K562 treated with DMSO at 1 percent for 12 hours (cell line): ENCODE data around the gene PRAMEF27. TPM values are rescaled to one million over a fixed set of nuclear protein-coding genes. Genes with fewer than 3 reads are reported as not detected.

Experiments
- total RNA-seq: library from RNA; unstranded; fragments of 300-600 nt; gene quantifications from 2 replicates; pipeline ENCODE4 v1.2.3, GENCODE V29; 2022; ENCODE audit not compliant: insufficient read depth

PRAMEF27 gene
- total RNA-seq, result not detected in 2 replicates

DNA sequence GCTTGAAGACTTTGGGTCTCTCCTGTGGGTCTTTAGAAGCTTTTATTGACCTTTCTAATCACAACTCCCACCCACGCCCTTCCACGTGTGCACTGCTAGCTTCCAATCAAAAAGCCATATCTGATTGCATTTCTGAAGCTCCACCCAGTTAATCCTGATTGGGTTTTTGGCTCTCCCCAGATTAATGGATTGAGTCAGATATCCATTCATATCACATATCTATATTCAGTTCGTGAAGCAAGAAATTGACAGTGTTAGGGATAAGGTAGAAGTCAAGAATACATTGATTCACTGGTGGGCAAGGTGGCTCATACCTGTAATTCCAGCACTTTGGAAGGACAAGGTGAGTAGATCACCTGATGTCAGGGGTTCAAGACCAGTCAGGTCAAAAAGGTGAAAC, at the start of gene PRAMEF27:
TSS of gene PRAMEF27 (minus strand) at position 101 of the 400 bp plus-strand sequence. CDS start 2,916 bp downstream, outside the sequence.

DNA sequence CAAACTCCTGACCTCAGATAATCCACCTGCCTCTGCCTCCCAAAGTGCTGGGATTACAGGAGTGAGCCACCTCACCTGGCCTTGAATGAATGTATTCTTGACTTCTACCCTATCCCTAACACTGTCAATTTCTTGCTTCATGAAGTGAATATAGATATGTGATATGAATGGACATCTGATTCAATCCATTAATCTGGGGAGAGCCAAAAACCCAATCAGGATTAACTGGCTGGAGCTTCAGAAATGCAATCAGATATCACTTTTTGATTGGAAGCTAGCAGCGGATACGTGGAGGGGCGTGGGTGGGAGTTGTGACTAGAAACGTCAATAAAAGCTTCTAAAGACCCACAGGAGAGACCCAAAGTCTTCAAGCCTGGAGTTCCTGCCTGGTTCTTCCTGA, 14.1 kb upstream of the PRAMEF27 start, which contains the start of gene PRAMEF25:
TSS of gene PRAMEF25 (plus strand) at position 301 of the 400 bp plus-strand sequence. CDS start 2,920 bp downstream, outside the sequence.

Other genes starting within 250 kb of the PRAMEF27 start
- not detected in 2 replicates for gene PRAMEF11, start 225.2 kb downstream of the PRAMEF27 start, total RNA-seq
- gene HNRNPCL1, start 207.9 kb downstream of the PRAMEF27 start, total RNA-seq, result not detected in 2 replicates
- gene PRAMEF2, start 199.5 kb downstream of the PRAMEF27 start, total RNA-seq, result not detected in 2 replicates
- gene PRAMEF4, start 170.4 kb downstream of the PRAMEF27 start, total RNA-seq, result not detected in 2 replicates
- gene PRAMEF10, start 158.3 kb downstream of the PRAMEF27 start, total RNA-seq, result not detected in 2 replicates
- gene PRAMEF7, start 140.0 kb downstream of the PRAMEF27 start, total RNA-seq, result not detected in 2 replicates
- gene PRAMEF6, start 109.0 kb downstream of the PRAMEF27 start, total RNA-seq, result not detected in 2 replicates
- not detected in 2 replicates for gene HNRNPCL3, start 4.2 kb upstream of the PRAMEF27 start, total RNA-seq
- gene PRAMEF25, start 14.2 kb upstream of the PRAMEF27 start, total RNA-seq, result not detected in 2 replicates
- not detected in 2 replicates for gene HNRNPCL2, start 60.3 kb upstream of the PRAMEF27 start, total RNA-seq
- gene PRAMEF26, start 99.4 kb upstream of the PRAMEF27 start, total RNA-seq, result not detected in 2 replicates
- gene HNRNPCL4, start 109.1 kb upstream of the PRAMEF27 start, total RNA-seq, result not detected in 2 replicates
- gene PRAMEF9, start 115.3 kb upstream of the PRAMEF27 start, total RNA-seq, result not detected in 2 replicates
- not detected in 2 replicates for gene PRAMEF13, start 144.8 kb upstream of the PRAMEF27 start, total RNA-seq
- gene PRAMEF18, start 169.6 kb upstream of the PRAMEF27 start, total RNA-seq, result not detected in 2 replicates
- not detected in 2 replicates for gene PRAMEF5, start 197.6 kb upstream of the PRAMEF27 start, total RNA-seq
- gene PRAMEF8, start 228.6 kb upstream of the PRAMEF27 start, total RNA-seq, result not detected in 2 replicates
- not detected in 2 replicates for gene PRAMEF33, start 247.0 kb upstream of the PRAMEF27 start, total RNA-seq